SK-N-SH (cell line): ENCODE results near the gene PACSIN2.

ENCODE experiments used
- EP300 ChIP-seq, 2 experiments: IDR thresholded peaks; 2 replicates each; pipeline versions ENCODE4 v1.4.0 to v1.6.1; 2012; ENCODE audit warnings: borderline replicate concordance in 1 of 2, low read depth in 1 of 2, low read length in 1 of 2
- NRF1 ChIP-seq: IDR thresholded peaks from 2 replicates; pipeline ENCODE4 v1.6.1; 2012; ENCODE audit warnings: low read depth, mild to moderate bottlenecking, low read length
- RAD21 ChIP-seq: IDR thresholded peaks from 2 replicates; pipeline ENCODE4 v1.6.1; 2012; ENCODE audit warnings: mild to moderate bottlenecking, low read length
- TF ChIP-seq, protein P1 (sequence below): fragments of 200-600 bp; sonication (generic); IDR thresholded peaks from 2 replicates; pipeline ENCODE4 v1.6.1; 2017; ENCODE audit warnings: antibody characterized with exemption, mild to moderate bottlenecking, moderate library complexity
- TF ChIP-seq, protein P2 (sequence below): IDR thresholded peaks from 2 replicates; pipeline ENCODE4 v1.6.1; 2012; ENCODE audit warnings: mild to moderate bottlenecking, low read depth, low read length, moderate library complexity

DNA sequence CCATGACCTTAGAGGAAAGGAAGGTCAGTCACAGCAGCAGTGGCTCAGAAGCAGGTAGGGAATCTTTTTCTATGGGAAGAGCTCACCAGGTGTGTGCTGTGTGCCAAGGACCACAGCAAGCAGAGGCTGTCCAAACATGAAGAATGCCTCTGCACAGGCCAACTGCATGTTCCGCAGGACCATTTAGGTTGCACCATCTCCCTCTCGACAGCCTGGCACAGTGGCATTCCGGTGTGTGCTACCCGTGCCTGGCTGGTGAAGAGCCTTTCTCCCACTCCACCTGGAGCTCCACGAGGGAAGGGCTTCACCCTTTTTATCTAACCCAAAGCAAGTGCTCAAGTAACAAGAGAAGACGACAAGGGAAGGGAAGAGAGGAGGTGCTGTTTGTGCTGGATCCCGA lies 76.5 kb downstream of the PACSIN2 start:
- TF ChIP-seq, protein P1, sequence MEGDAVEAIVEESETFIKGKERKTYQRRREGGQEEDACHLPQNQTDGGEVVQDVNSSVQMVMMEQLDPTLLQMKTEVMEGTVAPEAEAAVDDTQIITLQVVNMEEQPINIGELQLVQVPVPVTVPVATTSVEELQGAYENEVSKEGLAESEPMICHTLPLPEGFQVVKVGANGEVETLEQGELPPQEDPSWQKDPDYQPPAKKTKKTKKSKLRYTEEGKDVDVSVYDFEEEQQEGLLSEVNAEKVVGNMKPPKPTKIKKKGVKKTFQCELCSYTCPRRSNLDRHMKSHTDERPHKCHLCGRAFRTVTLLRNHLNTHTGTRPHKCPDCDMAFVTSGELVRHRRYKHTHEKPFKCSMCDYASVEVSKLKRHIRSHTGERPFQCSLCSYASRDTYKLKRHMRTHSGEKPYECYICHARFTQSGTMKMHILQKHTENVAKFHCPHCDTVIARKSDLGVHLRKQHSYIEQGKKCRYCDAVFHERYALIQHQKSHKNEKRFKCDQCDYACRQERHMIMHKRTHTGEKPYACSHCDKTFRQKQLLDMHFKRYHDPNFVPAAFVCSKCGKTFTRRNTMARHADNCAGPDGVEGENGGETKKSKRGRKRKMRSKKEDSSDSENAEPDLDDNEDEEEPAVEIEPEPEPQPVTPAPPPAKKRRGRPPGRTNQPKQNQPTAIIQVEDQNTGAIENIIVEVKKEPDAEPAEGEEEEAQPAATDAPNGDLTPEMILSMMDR: no peak
- TF ChIP-seq RAD21 (no peak), EP300 (IDR thresholded peaks at IDR 0.05; ENCODE audit: borderline replicate concordance in 1 of 2, low read depth in 1 of 2, low read length in 1 of 2) (no peak), NRF1 (no peak)
- TF ChIP-seq, protein P2, sequence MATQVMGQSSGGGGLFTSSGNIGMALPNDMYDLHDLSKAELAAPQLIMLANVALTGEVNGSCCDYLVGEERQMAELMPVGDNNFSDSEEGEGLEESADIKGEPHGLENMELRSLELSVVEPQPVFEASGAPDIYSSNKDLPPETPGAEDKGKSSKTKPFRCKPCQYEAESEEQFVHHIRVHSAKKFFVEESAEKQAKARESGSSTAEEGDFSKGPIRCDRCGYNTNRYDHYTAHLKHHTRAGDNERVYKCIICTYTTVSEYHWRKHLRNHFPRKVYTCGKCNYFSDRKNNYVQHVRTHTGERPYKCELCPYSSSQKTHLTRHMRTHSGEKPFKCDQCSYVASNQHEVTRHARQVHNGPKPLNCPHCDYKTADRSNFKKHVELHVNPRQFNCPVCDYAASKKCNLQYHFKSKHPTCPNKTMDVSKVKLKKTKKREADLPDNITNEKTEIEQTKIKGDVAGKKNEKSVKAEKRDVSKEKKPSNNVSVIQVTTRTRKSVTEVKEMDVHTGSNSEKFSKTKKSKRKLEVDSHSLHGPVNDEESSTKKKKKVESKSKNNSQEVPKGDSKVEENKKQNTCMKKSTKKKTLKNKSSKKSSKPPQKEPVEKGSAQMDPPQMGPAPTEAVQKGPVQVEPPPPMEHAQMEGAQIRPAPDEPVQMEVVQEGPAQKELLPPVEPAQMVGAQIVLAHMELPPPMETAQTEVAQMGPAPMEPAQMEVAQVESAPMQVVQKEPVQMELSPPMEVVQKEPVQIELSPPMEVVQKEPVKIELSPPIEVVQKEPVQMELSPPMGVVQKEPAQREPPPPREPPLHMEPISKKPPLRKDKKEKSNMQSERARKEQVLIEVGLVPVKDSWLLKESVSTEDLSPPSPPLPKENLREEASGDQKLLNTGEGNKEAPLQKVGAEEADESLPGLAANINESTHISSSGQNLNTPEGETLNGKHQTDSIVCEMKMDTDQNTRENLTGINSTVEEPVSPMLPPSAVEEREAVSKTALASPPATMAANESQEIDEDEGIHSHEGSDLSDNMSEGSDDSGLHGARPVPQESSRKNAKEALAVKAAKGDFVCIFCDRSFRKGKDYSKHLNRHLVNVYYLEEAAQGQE: no peak
